OCI-LY1 (cell line): ENCODE results near the gene MUC13.

Source experiments
- EZH2 ChIP-seq: fragments of 200-600 bp; sonication (generic), shearing (Covaris generic); IDR thresholded peaks from 2 replicates; pipeline ENCODE4 v1.8.0; 2017; ENCODE audit warnings: borderline replicate concordance, mixed run types, mild to moderate bottlenecking, antibody characterized with exemption, low read length, moderate library complexity, mixed read lengths
- TF ChIP-seq, protein P1 (sequence below): fragments of 200-600 bp; sonication (generic), shearing (Covaris generic); IDR thresholded peaks from 2 replicates; pipeline ENCODE4 v1.5.1; 2017; ENCODE audit warnings: mild to moderate bottlenecking, antibody characterized with exemption, low read length, moderate library complexity, mixed read lengths

DNA sequence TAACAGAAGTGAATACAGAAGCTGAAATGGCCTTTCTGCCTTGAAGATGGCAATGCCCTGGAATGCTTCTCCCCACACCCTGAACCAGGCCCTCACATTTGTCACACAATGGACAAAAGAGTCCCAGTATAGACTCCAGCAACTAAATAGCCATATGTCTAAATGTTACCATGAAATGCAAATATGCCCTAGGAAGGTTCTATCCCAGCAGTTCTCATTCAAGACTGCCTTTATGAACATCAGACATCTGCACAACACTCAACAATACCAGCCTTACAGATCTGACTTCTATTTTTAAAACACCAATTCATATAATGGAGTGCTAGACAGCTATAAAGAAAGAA, 55.2 kb downstream of the MUC13 start:
- TF ChIP-seq, protein P1, sequence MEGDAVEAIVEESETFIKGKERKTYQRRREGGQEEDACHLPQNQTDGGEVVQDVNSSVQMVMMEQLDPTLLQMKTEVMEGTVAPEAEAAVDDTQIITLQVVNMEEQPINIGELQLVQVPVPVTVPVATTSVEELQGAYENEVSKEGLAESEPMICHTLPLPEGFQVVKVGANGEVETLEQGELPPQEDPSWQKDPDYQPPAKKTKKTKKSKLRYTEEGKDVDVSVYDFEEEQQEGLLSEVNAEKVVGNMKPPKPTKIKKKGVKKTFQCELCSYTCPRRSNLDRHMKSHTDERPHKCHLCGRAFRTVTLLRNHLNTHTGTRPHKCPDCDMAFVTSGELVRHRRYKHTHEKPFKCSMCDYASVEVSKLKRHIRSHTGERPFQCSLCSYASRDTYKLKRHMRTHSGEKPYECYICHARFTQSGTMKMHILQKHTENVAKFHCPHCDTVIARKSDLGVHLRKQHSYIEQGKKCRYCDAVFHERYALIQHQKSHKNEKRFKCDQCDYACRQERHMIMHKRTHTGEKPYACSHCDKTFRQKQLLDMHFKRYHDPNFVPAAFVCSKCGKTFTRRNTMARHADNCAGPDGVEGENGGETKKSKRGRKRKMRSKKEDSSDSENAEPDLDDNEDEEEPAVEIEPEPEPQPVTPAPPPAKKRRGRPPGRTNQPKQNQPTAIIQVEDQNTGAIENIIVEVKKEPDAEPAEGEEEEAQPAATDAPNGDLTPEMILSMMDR = no peak
- TF ChIP-seq EZH2 = no peak
